Stimulated activated naive CD4-positive, alpha-beta T cell treated with Interleukin-2 at 50 U/mL for 16 hours (primary cell): ENCODE measurements around the gene IKBKG.
"Not testable (repeated sequence)": the region's sequence is repeated elsewhere in the genome, so short reads cannot be mapped to it uniquely, and the experiment has no call there.

Experiments used
- DNase-seq: peaks from one replicate; lab custom pipeline; 2025; lab: John Stamatoyannopoulos, UW

IKBKG gene

DNA sequence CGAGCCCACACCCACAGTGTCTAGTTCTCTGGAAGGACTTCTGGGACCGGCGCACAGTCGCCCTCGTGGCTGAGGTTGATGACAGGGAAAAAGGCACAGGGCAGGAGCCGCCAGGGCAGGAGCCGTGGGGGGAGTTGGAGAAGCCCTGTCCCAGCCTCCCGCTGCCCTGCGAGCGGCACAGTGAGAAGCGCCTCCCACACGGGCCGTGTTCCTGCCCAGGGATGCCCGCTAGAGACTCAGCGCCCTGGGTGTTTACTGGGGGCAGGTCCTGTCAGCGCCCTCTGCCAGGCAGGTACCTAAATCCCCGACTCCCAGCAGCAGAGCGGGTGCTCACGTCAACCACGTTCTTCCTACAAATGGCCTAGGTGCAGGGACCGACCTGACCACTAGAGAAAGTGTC lies 11.5 kb downstream of the IKBKG start:
- DNase-seq: not testable (repeated sequence)

DNA sequence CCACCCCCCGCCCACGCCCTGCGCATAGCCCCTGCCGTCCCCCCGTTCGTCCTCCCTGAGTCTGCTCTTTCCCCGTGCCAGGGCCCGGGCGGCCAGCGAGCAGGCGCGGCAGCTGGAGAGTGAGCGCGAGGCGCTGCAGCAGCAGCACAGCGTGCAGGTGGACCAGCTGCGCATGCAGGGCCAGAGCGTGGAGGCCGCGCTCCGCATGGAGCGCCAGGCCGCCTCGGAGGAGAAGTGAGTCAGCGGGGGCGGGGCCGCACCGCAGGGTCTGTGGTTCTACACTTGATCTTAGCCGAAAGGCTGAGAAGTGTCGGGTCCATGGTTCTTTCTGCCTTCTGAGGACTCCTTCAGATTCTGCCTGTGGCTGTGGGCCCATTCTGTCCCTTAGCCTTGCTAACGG lies 12.9 kb downstream of the IKBKG start:
- not testable (repeated sequence) for DNase-seq

DNA sequence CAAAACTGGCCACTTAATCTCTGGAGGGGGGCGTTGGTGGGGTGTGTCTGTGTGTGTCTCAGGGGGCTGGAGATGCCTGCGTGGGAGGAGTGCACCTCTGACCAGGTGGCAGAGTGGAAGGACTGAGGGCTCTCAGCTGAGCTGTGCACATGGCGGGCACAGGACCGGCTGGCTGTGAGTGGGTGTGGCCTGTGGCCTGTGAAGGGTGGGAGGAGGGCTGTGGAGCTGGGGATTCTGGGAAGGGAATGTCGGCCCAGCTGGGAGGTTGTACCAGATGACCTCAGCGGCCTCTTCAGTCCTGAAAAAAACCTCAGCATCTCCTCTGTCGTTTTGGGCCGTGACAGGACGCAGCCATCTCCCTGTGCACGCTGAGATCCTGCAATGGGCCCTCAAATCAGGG lies 14.9 kb downstream of the IKBKG start:
- not testable (repeated sequence) for DNase-seq

DNA sequence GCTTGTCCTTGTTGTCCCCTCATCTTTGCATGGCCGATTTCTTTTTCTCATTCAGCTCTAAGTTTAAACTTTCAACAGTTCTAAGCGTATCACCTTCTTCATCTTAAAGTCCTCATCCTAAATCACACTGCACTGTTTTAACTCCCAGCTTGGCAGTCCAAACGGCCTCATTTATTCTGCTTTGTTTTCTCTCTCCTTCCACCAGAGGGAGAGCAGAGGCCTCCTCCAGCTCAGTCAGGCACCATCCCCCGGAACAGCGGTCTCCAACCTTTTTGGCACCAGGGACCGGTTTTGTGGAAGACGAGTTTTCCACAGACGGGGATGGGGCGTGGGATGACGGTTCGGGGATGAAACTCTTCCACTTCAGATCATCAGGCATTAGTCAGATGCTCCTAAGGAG lies 22.9 kb downstream of the IKBKG start:
- DNase-seq: not testable (repeated sequence)

DNA sequence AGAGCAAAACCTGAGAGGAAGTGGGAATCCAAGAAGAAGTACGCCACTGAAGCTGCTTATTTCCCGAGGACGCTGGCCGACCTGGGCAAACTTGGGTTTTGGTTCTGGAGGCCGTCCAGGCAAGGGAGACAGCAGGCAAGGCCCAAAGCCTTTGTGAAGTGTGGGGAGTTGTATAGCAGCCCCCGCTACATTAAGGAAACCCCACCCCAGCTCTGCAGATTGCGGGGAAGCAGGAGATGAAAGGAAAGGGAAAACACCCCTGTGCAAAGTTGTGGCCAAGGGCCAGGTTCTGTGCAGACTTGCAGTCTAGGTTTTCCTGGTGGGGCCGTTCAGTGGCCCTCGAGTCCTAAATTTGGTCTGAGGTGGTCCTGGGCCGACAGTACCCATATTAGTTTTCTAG lies 25.6 kb downstream of the IKBKG start:
- DNase-seq: not testable (repeated sequence)

DNA sequence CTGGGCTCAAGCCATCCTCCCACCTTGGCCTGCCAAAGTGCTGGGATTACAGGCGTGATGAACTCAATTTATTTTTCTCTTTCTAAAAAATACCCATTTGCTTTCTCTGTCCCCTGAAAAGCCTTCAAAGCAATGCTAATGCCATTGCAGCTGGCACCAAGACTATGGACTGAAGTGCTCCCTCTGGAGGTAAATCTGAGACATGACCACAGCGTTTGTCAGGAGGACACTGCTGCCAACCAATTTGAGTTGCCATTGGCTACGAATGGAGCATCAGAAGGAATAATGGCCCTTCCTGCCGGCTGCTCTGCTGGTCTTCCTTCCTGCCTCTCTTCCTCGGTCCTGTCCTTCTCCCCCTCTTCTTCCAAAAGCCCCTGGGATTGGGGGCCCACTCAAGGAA lies 27.7 kb downstream of the IKBKG start:
- not testable (repeated sequence) for DNase-seq

DNA sequence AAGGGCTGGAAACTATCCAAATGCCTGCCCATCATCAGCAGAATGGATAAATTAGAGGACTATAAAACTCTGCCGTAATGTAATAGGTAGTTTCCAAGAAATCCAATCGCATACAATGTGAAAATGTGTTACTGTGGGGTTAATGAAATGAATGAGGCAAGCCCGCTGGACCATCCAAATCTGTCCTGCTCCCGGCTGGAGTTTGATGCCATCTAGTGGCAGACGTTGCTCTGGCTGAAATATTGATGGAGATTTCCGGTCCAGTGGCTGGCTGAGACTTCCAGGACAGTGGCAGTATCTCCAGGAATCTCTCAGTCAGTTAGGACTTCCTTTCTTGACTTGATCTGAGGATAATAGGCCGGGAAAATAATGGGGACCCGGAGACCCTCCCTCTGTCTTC lies 35.6 kb downstream of the IKBKG start:
- not testable (repeated sequence) for DNase-seq

DNA sequence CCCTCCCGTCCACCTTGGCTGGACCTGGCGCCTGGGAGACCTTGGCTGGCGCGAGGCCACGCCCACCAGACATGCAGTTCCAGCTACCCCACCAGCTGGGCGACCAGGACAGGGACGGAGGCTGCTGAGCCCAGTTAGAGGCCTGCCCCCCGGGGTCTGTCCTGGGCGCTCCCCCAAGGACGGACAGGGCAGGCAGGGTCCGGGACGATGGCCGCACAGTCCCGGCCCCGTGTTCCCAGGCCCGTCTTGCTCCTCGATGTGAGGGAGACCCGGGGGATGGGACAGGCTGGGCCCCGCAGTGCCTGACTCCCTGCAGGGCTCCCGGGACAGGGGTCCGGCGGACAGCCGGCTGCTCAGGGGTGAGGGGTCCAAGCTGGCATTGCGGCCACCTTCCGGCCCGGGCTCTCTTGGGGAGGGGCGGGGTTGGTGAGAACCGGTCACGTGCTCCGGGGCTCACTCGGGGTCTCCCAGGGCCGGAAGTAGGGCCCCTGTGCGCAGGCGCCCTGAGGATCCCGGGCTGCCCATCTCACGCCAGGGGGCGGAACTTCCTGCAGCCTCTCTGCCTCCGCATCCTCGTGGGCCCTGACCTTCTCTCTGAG lies 37.3 kb downstream of the IKBKG start, which contains the start of gene CTAG1A:
CTAG1A (plus strand) TSS at position 549 of the 599 bp plus-strand sequence. CDS start 74 bp downstream, outside the sequence.
- not testable (repeated sequence) for DNase-seq

DNA sequence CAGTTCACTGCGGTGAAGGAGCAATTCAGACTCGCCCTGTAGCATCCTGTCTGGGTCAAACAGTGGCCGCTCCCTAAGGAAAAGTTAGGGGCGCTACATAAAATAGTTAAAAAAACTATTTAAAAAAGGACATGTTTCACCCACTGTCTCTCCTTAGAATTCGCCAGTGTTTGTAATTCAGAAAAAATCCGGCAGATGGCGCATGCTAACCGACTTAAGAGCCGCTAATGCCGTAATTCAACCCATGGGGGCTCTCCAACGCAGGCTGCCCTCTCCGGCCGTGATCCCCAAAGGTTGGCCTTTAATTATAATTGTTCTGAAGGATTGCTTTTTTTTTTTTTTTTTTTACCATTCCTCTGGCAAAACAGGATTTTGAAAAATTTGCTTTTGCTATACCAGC lies 43.0 kb downstream of the IKBKG start:
- not testable (repeated sequence) for DNase-seq

DNA sequence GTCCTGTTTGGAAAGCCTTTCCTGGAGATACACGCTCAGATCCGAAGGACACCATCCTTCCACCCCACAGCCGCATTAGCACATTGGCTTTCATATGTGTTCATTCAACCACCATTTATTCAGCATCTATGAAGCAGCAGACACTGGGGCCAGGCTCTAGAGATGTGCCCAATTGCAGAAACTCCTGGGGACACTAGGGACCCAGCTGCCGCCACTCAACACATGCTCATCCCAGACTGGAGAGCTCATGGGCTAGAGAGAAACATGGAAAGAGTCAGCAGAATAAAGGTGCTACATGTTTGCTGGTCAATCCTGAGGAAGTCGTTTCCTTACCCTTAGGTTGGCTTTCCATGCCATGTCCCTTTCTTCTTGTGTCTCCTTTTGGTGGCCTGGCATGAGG lies 45.1 kb downstream of the IKBKG start:
- DNase-seq: no peak

DNA sequence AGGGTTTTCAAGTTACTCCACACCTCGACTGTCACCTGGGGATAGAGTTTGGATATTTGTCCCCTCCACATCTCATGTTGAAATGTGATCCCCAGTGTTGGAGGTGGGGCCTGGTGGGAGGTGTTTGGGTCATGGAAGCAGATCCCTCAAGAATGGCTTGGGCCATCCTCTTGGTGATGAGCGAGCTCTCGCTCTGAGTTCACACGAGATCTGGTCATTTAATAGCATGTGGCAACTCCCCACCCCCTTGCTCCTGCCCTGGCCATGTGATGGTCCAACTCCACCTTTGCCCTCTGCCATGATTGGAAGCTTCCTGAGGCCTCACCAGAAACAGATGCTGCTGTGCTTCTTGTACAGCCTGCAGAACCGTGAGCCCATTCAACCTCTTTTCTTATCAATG lies 45.8 kb downstream of the IKBKG start:
- DNase-seq: no peak

DNA sequence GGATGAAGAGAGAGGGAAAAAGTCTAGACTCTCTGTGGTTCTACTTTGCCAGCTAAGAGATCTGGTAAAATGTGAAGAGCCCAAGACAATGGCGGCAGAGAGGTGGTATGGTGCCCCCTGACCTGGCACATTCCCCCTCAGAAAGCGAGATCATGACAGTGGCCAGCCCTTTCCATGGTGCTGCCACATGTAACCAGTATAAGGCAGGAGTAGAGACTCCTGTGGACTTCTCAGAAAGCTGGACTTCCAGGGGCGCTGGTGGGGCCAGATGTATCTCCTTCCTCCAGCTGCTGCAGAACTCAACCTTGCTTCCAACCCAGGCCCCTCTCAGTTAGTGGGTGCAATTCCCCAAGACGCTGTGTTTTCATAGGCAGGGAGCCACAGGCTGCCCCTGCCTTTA lies 47.1 kb downstream of the IKBKG start:
- no peak for DNase-seq

DNA sequence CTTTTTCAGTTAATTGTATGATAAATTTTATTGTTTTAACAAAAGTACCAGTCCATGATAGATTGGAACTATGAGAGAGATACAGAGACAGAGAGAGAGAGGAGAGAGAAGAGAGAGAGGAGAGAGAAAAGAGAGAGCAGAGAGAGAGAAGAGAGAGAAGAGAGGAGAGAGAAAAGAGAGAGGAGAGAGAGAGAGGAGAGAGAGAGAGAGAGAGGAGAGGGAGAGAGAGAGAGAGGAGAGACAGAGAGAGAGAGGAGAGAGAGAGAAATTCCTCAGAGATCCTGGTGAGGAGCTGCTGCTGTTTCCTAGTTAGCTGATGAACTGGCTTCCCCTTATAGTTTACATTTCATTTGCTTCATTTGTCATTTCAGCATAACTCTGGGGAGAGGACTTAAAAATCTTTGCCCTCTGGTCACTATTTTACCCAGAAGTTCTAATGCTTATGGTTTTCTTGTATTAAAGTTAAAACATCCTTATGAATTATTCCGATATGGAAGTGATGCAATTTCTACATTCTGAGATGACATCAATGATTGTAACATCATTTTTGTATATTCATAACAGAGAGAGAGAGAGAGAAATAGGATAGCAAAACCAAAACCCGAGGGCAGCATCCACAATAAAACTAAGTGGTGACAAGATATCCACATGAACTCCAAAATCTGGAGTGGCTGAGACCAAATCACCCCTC lies 48.3 kb downstream of the IKBKG start:
- DNase-seq: no peak

DNA sequence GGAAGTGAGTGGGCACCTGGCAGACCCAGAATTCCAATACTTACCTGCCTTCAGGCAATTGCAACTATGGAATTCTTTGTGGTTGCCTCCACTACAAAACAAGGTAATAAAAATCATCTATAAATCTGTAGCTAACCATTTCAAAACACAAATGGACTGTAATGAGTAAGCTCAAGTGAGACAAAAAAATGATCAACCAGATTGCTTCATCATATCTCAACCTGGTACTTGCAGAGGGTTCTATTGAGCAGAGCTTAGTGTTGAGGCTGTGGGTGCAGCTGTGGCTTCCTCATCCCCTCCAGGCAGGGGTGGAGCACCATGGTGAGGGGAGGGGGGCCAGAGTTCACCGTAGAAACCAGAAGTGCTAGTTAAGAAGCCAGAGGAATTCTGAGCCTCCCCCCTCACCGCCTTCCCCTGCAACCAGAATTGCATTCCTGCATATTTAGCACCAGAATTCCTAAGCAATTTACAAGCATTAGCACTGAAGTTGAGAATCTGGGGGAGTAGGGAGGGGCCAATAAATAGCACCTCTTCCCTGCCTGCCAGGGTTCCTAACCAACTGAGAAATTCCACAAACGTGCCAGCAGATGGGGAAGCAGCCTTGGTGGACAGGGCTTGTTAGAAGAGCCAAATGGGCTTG lies 49.0 kb downstream of the IKBKG start:
- no peak for DNase-seq

DNA sequence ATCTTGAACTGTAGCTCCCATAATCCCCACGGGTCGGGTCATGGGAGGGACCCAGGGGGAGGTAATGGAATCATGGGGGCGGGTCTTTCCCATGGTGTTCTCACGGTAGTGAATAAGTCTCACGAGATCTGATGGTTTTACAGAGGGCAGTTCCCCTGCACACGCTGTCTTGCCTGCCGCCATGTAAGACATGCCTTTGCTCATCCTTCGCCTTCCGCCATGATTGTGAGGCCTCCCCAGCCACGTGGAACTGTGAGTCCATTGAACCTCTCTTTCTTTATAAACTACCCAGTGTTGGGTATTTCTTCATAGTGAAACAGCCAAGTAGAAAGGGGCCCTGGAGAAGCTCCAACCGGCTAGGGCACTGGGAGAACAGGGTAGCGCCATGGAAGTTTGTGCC lies 49.8 kb downstream of the IKBKG start:
- no peak for DNase-seq

DNA sequence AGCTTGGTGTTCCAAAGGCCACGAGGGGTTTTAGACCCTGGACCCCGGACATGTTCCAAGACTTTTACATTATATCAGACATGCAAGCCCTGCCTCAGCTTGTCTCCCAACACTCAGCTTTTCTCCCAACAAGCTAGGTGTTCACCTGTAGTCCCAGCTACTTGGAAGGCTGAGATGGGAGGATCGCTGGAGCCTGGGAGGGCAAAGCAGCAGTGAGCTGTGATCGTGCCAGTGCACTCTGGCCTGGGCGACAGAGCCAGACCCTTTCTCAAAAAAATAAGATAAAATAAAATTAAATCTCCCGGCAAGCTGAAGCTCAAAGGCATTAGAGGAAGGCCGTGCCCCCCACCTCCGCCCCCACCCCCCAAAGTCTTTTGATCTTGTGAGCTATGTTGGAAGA lies 51.2 kb downstream of the IKBKG start:
- DNase-seq: no peak

DNA sequence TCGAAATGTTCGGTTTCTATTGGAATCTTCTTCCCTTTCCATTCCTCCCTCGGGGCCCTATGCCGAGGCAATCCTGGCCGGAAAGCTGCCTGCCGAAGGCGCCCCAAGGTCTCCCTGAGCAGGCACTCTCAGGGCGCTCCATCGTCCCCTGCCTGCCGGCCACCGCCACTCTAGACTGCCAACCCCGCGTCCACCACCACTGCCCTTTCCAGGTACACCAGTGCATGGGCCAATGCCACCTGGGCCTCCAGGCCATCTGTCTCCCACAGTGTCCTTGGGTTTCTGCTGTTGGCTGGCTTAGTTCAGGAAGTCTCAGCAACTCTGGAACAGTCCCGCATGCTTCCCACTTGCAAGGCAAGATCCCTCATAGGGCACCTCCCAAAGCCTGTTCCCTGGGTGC lies 52.1 kb downstream of the IKBKG start:
- DNase-seq: no peak

DNA sequence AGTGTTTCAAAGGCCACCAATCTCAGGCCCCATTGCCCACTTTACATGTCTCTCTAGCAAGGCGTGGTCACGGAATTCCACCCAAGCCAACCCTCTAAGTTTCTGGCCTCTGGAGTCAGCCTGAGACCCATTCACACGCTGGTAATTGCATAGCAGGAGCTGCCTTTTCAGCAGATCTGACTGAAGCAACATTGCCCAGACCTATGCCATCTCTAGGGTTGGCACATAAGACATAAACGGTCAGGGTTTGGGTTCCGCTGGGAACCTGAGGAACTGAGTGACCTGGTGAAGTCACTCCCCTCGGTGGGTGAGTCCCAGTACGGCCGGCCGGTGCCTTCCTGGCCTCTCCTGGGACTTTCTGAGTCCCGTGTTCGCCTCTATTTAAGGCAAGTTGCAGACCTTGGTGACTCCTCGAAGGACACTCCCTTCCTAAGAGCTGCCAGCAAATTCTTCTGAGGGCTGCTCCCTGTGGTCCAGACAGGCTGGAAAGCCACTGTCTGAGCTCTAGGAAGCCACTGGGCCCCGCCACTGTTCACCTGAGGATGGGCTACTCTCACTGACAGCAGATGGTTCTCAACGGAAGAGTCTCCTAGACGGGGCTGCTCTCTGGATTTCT lies 53.4 kb downstream of the IKBKG start:
- no peak for DNase-seq

DNA sequence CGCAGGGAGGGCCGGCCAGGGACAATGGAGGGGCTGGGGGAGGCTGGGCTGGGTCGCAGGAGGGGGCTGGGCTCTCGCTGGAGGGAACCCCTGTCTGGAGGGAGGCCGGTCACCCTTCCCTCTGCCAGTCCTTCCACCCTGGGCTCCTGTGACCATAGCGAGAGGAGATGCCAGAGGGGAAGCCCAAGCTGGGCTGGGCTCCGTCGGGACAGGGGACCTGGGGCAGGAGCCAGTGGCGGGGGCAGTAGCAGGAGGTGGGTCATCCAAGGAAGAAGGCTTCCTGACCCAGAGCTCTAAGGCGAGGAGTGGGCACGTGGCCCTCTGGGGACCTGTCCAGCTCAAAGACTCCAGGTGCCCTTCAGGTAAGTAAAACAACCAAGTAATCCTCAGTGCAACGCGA lies 54.8 kb downstream of the IKBKG start:
- no peak for DNase-seq

DNA sequence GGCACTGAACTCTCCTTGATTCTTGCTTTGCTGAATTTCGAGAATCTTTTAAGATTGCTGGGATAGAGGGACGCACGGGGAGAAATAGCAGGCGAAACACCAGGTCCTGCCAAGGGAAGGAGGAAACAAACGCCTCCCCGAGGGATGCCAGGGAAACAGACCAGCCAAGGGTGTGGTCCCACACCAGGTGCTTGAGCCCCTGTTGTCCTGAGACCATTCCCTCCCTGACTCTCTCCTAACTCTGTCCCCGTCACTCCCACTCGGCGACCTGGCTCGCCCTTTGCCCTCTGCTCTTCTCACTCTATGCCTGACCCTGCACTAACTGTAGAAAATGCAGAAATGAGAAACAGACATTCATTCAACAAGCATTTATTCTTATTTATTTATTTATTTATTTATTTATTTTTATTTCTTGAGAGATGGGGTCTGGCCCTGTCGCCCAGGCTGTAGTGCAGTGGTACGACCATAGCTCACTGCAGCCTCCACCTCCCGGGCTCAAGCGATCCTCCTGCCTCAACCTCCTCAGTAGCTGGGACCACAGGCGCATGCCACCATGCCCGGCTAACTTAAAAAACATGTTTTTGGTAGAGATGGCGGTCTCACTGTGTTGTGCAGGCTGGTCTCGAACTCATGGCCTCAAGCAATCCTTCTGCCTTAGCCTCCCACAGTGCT lies 55.5 kb downstream of the IKBKG start:
- DNase-seq: no peak

DNA sequence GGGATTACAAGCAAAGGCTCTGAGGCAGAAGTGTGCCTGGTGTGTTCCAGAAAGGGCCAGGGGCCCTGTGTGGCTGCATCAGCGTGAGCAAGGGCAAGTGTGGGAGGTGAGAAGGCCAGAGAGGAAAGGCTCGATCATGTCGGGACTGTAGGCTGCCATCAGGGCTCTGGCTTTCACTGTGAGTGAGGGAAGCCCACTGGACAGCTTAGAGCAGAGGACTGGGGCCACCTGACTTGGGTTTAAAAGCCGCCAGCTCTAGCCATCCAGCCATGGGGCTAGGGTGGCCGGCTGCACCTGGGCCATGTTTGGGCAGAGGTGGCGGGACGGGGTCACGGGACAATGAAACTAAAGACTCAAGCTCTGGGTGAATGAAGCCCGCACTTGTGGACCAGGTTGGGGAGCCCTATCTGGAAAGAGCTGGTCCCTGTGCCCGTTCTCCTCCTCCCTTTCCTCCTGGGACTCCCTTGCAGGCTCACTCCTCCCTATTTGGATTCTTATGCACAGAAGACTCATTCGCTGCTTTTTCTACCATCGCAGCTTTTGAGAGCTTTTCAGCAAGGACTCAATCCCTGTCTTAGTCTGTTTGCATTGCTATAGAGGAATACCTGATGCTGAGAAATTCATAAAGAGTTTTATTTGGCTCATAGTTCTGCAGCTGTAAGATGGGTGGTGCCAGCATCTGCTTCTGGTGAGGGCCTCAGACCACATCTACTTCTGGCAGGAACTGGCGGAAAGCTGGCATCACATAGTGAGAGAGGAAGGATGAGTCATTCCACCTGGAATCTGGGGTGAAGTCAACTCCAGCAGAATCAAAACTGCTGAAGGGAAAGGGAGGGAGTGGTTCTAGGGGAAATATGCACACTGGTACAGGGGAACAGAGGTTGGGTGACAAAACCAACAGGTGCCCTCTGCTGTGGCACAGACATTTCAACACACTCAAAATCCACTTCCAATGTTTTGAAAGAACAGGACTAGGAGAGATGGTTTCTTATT lies 56.3 kb downstream of the IKBKG start:
- no peak for DNase-seq
